HEK293 (cell line): ENCODE data around the gene OTOR.

Experiments
- CTCF ChIA-PET: fragments of 350-600 bp; formaldehyde crosslinking; extraction: SDS; loops from one replicate; lab custom pipeline; 2021; ENCODE audit warnings: antibody characterized with exemption; lab: Yijun Ruan, JAX
- POLR2A ChIA-PET: fragments of 300-600 bp; formaldehyde crosslinking; extraction: SDS; loops from one replicate; lab custom pipeline; 2020; ENCODE audit warnings: antibody characterized with exemption, inconsistent platforms; lab: Yijun Ruan, JAX
- H3K27ac ChIP-seq: fragments of 200-500 bp; sonication (Bioruptor generic); 2 replicates; pipeline ENCODE4 v1.5.1; 2014; ENCODE audit warnings: low read depth, low read length, control low read depth, inconsistent platforms; ENCODE audit errors: extremely low read depth
- H3K36me3 ChIP-seq, 2 experiments: fragments of 200-500 bp in 1 of 2; sonication (Bioruptor generic) in 1 of 2; 1 replicate in 1 of 2; 2 replicates in 1 of 2; pipeline ENCODE4 v1.5.1; 2014 to 2017; ENCODE audit warnings: inconsistent platforms in 2 of 2, low read length in 2 of 2; ENCODE audit not compliant: control insufficient read depth in 2 of 2, insufficient read depth in 1 of 2
- H3K4me1 ChIP-seq: fragments of 200-500 bp; sonication (Bioruptor generic); 2 replicates; pipeline ENCODE4 v1.5.1; 2014; ENCODE audit warnings: mild to moderate bottlenecking, low read length, inconsistent platforms; ENCODE audit not compliant: control insufficient read depth, insufficient read depth
- H3K4me3 ChIP-seq: 2 replicates; pipeline ENCODE4 v1.5.1; 2011; ENCODE audit warnings: low read depth, mild to moderate bottlenecking, control low read depth, low read length, moderate library complexity
- H3K9me3 ChIP-seq: fragments of 200-500 bp; sonication (Bioruptor generic); 2 replicates; pipeline ENCODE4 v1.5.1; 2014; ENCODE audit warnings: low read depth, low read length, inconsistent platforms; ENCODE audit not compliant: control insufficient read depth, insufficient read depth
- FEZF1 ChIP-seq: fragments of 450-650 bp; formaldehyde crosslinking; IDR thresholded peaks from 2 replicates; pipeline ENCODE4 v1.5.1; 2016; ENCODE audit warnings: missing biosample characterization, missing genetic modification characterization
- GLIS1 ChIP-seq: fragments of 450-650 bp; formaldehyde crosslinking; IDR thresholded peaks from 2 replicates; pipeline ENCODE4 v1.5.1; 2016; ENCODE audit warnings: missing biosample characterization, missing genetic modification characterization
- KLF17 ChIP-seq: fragments of 450-650 bp; formaldehyde crosslinking; IDR thresholded peaks from 2 replicates; pipeline ENCODE4 v1.5.1; 2016; ENCODE audit warnings: missing biosample characterization, missing genetic modification characterization
- PRDM10 ChIP-seq: fragments of 450-650 bp; formaldehyde crosslinking; IDR thresholded peaks from 2 replicates; pipeline ENCODE4 v1.5.1; 2016; ENCODE audit warnings: missing biosample characterization, missing genetic modification characterization
- RBAK ChIP-seq: fragments of 450-650 bp; formaldehyde crosslinking; IDR thresholded peaks from 2 replicates; pipeline ENCODE4 v1.5.1; 2016; ENCODE audit warnings: missing biosample characterization, missing genetic modification characterization
- REPIN1 ChIP-seq: fragments of 450-650 bp; formaldehyde crosslinking; IDR thresholded peaks from 2 replicates; pipeline ENCODE4 v1.5.1; 2017; ENCODE audit warnings: missing biosample characterization, missing genetic modification characterization, low read depth
- TSHZ1 ChIP-seq: fragments of 450-650 bp; formaldehyde crosslinking; IDR thresholded peaks from 2 replicates; pipeline ENCODE4 v1.5.1; 2016; ENCODE audit warnings: missing biosample characterization, missing genetic modification characterization, borderline replicate concordance
- ZNF175 ChIP-seq: fragments of 450-650 bp; formaldehyde crosslinking; IDR thresholded peaks from 2 replicates; pipeline ENCODE4 v1.5.1; 2016; ENCODE audit warnings: missing biosample characterization, missing genetic modification characterization
- ZNF223 ChIP-seq: fragments of 450-650 bp; formaldehyde crosslinking; IDR thresholded peaks from 2 replicates; pipeline ENCODE4 v1.5.1; 2016; ENCODE audit warnings: missing biosample characterization, missing genetic modification characterization
- ZNF23 ChIP-seq: fragments of 450-650 bp; formaldehyde crosslinking; IDR thresholded peaks from 2 replicates; pipeline ENCODE4 v1.5.1; 2016; ENCODE audit warnings: missing biosample characterization, missing genetic modification characterization, borderline replicate concordance
- ZNF311 ChIP-seq: fragments of 450-650 bp; formaldehyde crosslinking; IDR thresholded peaks from 2 replicates; pipeline ENCODE4 v1.5.1; 2017; ENCODE audit warnings: missing biosample characterization, missing genetic modification characterization, borderline replicate concordance
- ZNF335 ChIP-seq: fragments of 450-650 bp; formaldehyde crosslinking; conservative IDR thresholded peaks from 2 replicates; pipeline ENCODE4 v1.5.1; 2016; ENCODE audit warnings: missing biosample characterization, missing genetic modification characterization
- ZNF354C ChIP-seq: fragments of 450-650 bp; formaldehyde crosslinking; IDR thresholded peaks from 2 replicates; pipeline ENCODE4 v1.5.1; 2016; ENCODE audit warnings: missing biosample characterization, missing genetic modification characterization, low read depth, borderline replicate concordance
- ZNF391 ChIP-seq: fragments of 450-650 bp; formaldehyde crosslinking; IDR thresholded peaks from 2 replicates; pipeline ENCODE4 v1.5.1; 2016; ENCODE audit warnings: low read depth, missing biosample characterization, missing genetic modification characterization, borderline replicate concordance
- ZNF404 ChIP-seq: fragments of 450-650 bp; formaldehyde crosslinking; IDR thresholded peaks from 2 replicates; pipeline ENCODE4 v1.5.1; 2017; ENCODE audit warnings: missing biosample characterization, missing genetic modification characterization
- ZNF48 ChIP-seq: fragments of 450-650 bp; formaldehyde crosslinking; IDR thresholded peaks from 2 replicates; pipeline ENCODE4 v1.5.1; 2016; ENCODE audit warnings: missing biosample characterization, missing genetic modification characterization
- ZNF513 ChIP-seq: fragments of 450-650 bp; IDR thresholded peaks from 2 replicates; pipeline ENCODE4 v1.5.1; 2018; ENCODE audit warnings: missing biosample characterization, missing genetic modification characterization
- ZNF514 ChIP-seq: fragments of 450-650 bp; formaldehyde crosslinking; IDR thresholded peaks from 2 replicates; pipeline ENCODE4 v1.5.1; 2016; ENCODE audit warnings: missing biosample characterization, missing genetic modification characterization
- ZNF529 ChIP-seq: fragments of 450-650 bp; formaldehyde crosslinking; IDR thresholded peaks from 2 replicates; pipeline ENCODE4 v1.5.1; 2017; ENCODE audit warnings: missing genetic modification characterization, missing biosample characterization; ENCODE audit not compliant: insufficient replicate concordance
- ZNF629 ChIP-seq: fragments of 450-650 bp; formaldehyde crosslinking; IDR thresholded peaks from 2 replicates; pipeline ENCODE4 v1.5.1; 2017; ENCODE audit warnings: missing biosample characterization, missing genetic modification characterization
- ZNF658 ChIP-seq: fragments of 450-650 bp; formaldehyde crosslinking; IDR thresholded peaks from 2 replicates; pipeline ENCODE4; 2016; ENCODE audit warnings: missing biosample characterization, missing genetic modification characterization
- ZNF704 ChIP-seq: fragments of 450-650 bp; formaldehyde crosslinking; IDR thresholded peaks from 2 replicates; pipeline ENCODE4 v1.5.1; 2016; ENCODE audit warnings: missing biosample characterization, missing genetic modification characterization
- ZNF707 ChIP-seq: fragments of 450-650 bp; formaldehyde crosslinking; IDR thresholded peaks from 2 replicates; pipeline ENCODE4 v1.5.1; 2016; ENCODE audit warnings: missing biosample characterization, missing genetic modification characterization
- ZNF843 ChIP-seq: fragments of 450-650 bp; formaldehyde crosslinking; IDR thresholded peaks from 2 replicates; pipeline ENCODE4 v1.5.1; 2016; ENCODE audit warnings: missing biosample characterization, missing genetic modification characterization
- ZSCAN18 ChIP-seq: fragments of 450-650 bp; formaldehyde crosslinking; IDR thresholded peaks from 2 replicates; pipeline ENCODE4 v1.5.1; 2016; ENCODE audit warnings: missing biosample characterization, missing genetic modification characterization

The OTOR gene

GRCh38 chr20:16744178-16744807 lies 3.9 kb upstream of the OTOR start (continued):
- TF ChIP-seq PRDM10 (tag by site-specific recombination) (no peak), ZNF48 (tag by site-specific recombination) (no peak), ZNF707 (tag by site-specific recombination) (no peak), ZNF629 (tag by site-specific recombination) (no peak), ZNF335 (no peak), ZNF354C (no peak), FEZF1 (tag by site-specific recombination) (no peak), ZNF404 (no peak), ZNF175 (tag by site-specific recombination) (no peak), ZNF514 (tag by site-specific recombination) (no peak)

- Histone ChIP-seq H3K27ac (no peak overlapping the region), H3K9me3 (no peaks in the 10 kb centered on the region), H3K36me3 (peaks cover 0 to 20% of the 10 kb centered on the region in 2 experiments; a peak in 1 of 3 replicates), H3K4me1 (no peaks in the 10 kb centered on the region), H3K4me3 (no peak overlapping the region)
- CTCF ChIA-PET, result no interaction called here
- POLR2A ChIA-PET, result interaction anchor here (0.6 kb wide), 1 partner anchor 184 kb away, joined by 3 read pairs; no protein-coding TSS in a partner anchor
- no peak for TF ChIP-seq ZNF311 (tag by site-specific recombination)
- no peak for TF ChIP-seq GLIS1 (tag by site-specific recombination)
- TF ChIP-seq TSHZ1, result no peak
- no peak for TF ChIP-seq RBAK
- no peak for TF ChIP-seq ZNF843 (tag by site-specific recombination)
- TF ChIP-seq ZNF513 (tag by site-specific recombination), result no peak
- TF ChIP-seq ZNF529 (tag by site-specific recombination), result no peak
- no peak for TF ChIP-seq KLF17 (tag by site-specific recombination)
- no peak for TF ChIP-seq ZNF223 (tag by site-specific recombination)
- TF ChIP-seq ZNF704 (tag by site-specific recombination), result no peak
- no peak for TF ChIP-seq ZNF23 (tag by site-specific recombination)
- TF ChIP-seq ZNF404, result no peak
- TF ChIP-seq ZNF658 (tag by site-specific recombination), result no peak
- no peak for TF ChIP-seq REPIN1 (tag by site-specific recombination)
- TF ChIP-seq ZSCAN18, result no peak
- TF ChIP-seq ZNF391 (tag by site-specific recombination), result no peak
Observed at GRCh38 chr20:16745204-16745603, 3.0 kb upstream of the OTOR start.
